ENCODE measurements around the gene GARS1. TPM values are rescaled to one million over a fixed set of nuclear protein-coding genes. Genes with fewer than 3 reads are reported as not detected.

Gene GARS1
- total RNA-seq, 4 donors from 2014 or later, result 43.6 to 71.0 (median 63.0) TPM

- H3K27me3 ChIP-seq, result no peaks in the 10 kb centered on the region
- WGBS, result 65% methylated on average over 4 of the region's 4 CpGs
- no peak overlapping the region for H3K27ac ChIP-seq (replicated peaks in 1 of 4)
- H3K36me3 ChIP-seq, result peaks cover 35 to 95% (median 80%) of the 10 kb centered on the region in 4 donors
- intact Hi-C loops (cut with DNase I), result no loop called here
- no peaks in the 10 kb centered on the region for H3K9me3 ChIP-seq
- H3K4me3 ChIP-seq, result no peak overlapping the region
- TF ChIP-seq EP300 (IDR thresholded peaks at IDR 0.05) (no peak), POLR2A (IDR thresholded peaks at IDR 0.05; ENCODE audit: low read depth) (no peak), CTCF (IDR thresholded peaks at IDR 0.05) (no peak), POLR2AphosphoS5 (IDR thresholded peaks at IDR 0.05) (no peak)
- no peak for DNase-seq (ENCODE audit: extremely low spot score)
- H3K4me1 ChIP-seq, result no peaks in the 10 kb centered on the region
Observed at GRCh38 chr7:30616318-30616717, 21.6 kb downstream of the GARS1 start.

GRCh38 chr7:30617359-30617758 lies 22.7 kb downstream of the GARS1 start:
- DNase-seq (ENCODE audit: extremely low spot score), result no peak
- no peaks in the 10 kb centered on the region for H3K9me3 ChIP-seq
- WGBS, result 70% methylated on average over 2 of the region's 2 CpGs
- H3K36me3 ChIP-seq, result peaks cover 41 to 95% (median 81%) of the 10 kb centered on the region in 4 donors
- intact Hi-C loops (cut with DNase I), result no loop called here
- H3K27ac ChIP-seq (replicated peaks in 1 of 4), result no peak overlapping the region
- H3K27me3 ChIP-seq, result no peaks in the 10 kb centered on the region
- H3K4me1 ChIP-seq, result no peaks in the 10 kb centered on the region
- no peak overlapping the region for H3K4me3 ChIP-seq
- no peak for TF ChIP-seq POLR2A (IDR thresholded peaks at IDR 0.05; ENCODE audit: low read depth)
- no peak for TF ChIP-seq EP300 (IDR thresholded peaks at IDR 0.05)
- TF ChIP-seq POLR2AphosphoS5 (IDR thresholded peaks at IDR 0.05), result no peak
- TF ChIP-seq CTCF (IDR thresholded peaks at IDR 0.05), result no peak

- H3K36me3 ChIP-seq, result peaks cover 49 to 95% (median 79%) of the 10 kb centered on the region in 4 donors
- no peaks in the 10 kb centered on the region for H3K4me1 ChIP-seq
- DNase-seq (ENCODE audit: extremely low spot score), result no peak
- H3K27me3 ChIP-seq, result no peaks in the 10 kb centered on the region
- H3K9me3 ChIP-seq, result no peaks in the 10 kb centered on the region
- intact Hi-C loops (cut with DNase I), result no loop called here
- H3K27ac ChIP-seq (replicated peaks in 1 of 4), result no peak overlapping the region
- TF ChIP-seq POLR2AphosphoS5 (IDR thresholded peaks at IDR 0.05) (no peak), EP300 (IDR thresholded peaks at IDR 0.05) (no peak), POLR2A (IDR thresholded peaks at IDR 0.05; ENCODE audit: low read depth) (no peak), CTCF (IDR thresholded peaks at IDR 0.05) (no peak)
- no peak overlapping the region for H3K4me3 ChIP-seq
- WGBS, result 93% methylated on average over 4 of the region's 4 CpGs
Observed at GRCh38 chr7:30618080-30618676, 23.5 kb downstream of the GARS1 start.

- H3K4me3 ChIP-seq, result no peak overlapping the region
- H3K36me3 ChIP-seq, result peaks cover 44 to 97% (median 82%) of the 10 kb centered on the region in 4 donors
- no peaks in the 10 kb centered on the region for H3K9me3 ChIP-seq
- DNase-seq (ENCODE audit: extremely low spot score), result no peak
- H3K27ac ChIP-seq (replicated peaks in 1 of 4), result no peak overlapping the region
- H3K4me1 ChIP-seq, result no peaks in the 10 kb centered on the region
- TF ChIP-seq EP300 (IDR thresholded peaks at IDR 0.05) (no peak), POLR2AphosphoS5 (IDR thresholded peaks at IDR 0.05) (no peak), POLR2A (IDR thresholded peaks at IDR 0.05; ENCODE audit: low read depth) (no peak), CTCF (IDR thresholded peaks at IDR 0.05) (no peak)
- intact Hi-C loops (cut with DNase I), result no loop called here
- no peaks in the 10 kb centered on the region for H3K27me3 ChIP-seq
- 59% methylated on average over 1 of the region's 1 CpG for WGBS
Observed at GRCh38 chr7:30618961-30619360, 24.3 kb downstream of the GARS1 start.

- Histone ChIP-seq H3K9me3 (no peaks in the 10 kb centered on the region), H3K4me3 (no peak overlapping the region), H3K27ac (replicated peaks in 1 of 4) (no peak overlapping the region), H3K36me3 (peaks cover 52 to 100% (median 78%) of the 10 kb centered on the region in 4 donors), H3K27me3 (no peaks in the 10 kb centered on the region), H3K4me1 (no peaks in the 10 kb centered on the region)
- no peak for DNase-seq (ENCODE audit: extremely low spot score)
- intact Hi-C loops (cut with DNase I), result loop anchor here (10.0 kb wide), 1 partner anchor 110 kb away; no protein-coding TSS in a partner anchor
- TF ChIP-seq CTCF (IDR thresholded peaks at IDR 0.05) (peak in 1 of 3 experiments; percentile 10), POLR2A (IDR thresholded peaks at IDR 0.05; ENCODE audit: low read depth) (no peak)
- 86% methylated on average over 1 of the region's 1 CpG for WGBS
Observed at GRCh38 chr7:30625283-30625682, 30.6 kb downstream of the GARS1 start.

Data from esophagus muscularis mucosa (tissue), 4 donors.